ENCODE measurements around the gene ACLY.

The ACLY gene

DNA sequence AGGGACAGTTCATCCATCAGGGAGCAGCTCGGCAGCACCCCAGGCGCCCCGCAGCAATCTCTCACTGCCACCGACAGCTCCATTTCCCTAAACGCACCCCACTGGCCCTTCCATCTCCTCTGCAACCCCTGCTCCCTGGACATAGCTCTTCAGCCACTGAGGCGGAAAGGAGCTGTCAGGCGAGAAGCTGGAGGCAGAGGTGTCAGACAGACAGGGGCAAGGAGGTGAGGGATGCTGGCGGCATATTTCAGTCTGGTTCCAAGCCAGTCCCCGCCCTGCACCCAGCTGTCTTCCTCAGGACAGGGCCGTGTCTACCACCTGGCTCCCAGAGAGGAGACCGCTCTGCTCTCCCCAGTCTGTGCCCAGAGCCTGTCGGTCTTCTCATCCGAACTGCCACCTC is 9.7 kb downstream of the ACLY start:
- FAIRE-seq: no peak
- DNase-seq (ENCODE audit: insufficient read length, low spot score): no peak
- TF ChIP-seq, protein P1, sequence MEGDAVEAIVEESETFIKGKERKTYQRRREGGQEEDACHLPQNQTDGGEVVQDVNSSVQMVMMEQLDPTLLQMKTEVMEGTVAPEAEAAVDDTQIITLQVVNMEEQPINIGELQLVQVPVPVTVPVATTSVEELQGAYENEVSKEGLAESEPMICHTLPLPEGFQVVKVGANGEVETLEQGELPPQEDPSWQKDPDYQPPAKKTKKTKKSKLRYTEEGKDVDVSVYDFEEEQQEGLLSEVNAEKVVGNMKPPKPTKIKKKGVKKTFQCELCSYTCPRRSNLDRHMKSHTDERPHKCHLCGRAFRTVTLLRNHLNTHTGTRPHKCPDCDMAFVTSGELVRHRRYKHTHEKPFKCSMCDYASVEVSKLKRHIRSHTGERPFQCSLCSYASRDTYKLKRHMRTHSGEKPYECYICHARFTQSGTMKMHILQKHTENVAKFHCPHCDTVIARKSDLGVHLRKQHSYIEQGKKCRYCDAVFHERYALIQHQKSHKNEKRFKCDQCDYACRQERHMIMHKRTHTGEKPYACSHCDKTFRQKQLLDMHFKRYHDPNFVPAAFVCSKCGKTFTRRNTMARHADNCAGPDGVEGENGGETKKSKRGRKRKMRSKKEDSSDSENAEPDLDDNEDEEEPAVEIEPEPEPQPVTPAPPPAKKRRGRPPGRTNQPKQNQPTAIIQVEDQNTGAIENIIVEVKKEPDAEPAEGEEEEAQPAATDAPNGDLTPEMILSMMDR (IDR thresholded peaks at IDR 0.05; ENCODE audit: insufficient read depth, missing control alignments): no peak

DNA sequence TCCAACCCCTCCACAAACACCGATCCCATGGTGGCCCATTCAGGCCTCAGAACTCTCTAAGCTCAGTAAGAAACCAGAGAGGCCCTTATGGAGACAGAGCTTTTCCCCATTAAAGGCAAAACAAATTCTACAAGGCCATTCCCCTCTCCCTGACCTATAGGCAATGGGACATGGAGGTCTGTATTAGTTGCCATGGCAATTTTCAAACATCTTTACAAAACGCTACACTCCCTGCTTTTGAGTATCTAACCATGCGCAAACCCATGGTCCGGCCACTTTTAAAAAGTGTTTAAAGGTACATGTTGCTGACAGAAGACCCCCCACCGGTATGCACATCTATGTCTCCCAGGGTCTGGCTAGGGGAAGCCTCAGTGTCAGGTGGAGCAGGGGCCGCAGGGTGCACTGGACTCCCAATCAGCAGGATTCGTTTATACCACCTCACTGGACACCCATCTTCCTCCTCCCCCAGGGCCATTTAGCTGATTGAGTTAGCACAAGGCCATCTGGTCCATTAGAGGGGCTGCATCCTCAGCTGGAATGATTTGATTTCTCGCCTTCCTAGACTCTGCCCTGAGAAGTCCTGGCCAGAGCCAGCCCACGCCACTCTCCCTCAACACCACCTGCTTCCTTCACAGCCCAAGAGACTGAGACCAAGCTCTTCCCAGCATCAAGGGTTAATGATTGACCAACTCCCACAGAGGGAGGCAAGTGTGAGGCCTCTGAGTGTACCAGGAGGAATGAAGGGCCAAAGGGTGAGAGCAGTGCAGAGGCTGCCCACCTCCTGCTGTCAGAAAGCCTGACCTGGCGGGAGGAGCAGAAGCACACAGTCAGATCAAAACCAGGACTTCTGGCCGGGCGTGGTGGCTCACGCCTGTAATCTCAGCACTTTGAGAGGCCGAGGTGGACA is 10.9 kb downstream of the ACLY start:
- TF ChIP-seq, protein P1 (IDR thresholded peaks at IDR 0.05; ENCODE audit: insufficient read depth, missing control alignments): no peak
- no peak for FAIRE-seq
- DNase-seq (ENCODE audit: insufficient read length, low spot score): no peak

DNA sequence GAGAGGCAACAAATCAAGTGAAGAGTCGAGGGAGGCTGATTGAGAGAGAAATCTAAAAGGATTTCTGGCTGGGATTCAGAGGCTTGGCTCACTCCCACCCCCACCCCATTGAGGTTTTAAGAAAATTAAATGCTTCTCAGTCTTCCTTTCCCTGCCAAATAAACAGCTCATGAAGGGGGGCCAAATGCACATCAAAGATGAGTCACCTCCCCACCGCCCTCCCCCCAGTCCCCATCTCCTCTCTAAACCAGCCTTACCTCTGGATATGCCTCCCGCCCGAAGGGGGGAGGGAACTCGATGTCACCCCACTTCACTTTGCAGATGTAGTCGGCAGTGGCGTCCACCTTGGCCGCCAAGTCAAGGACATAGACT is 11.6 kb downstream of the ACLY start:
- no peak for FAIRE-seq
- TF ChIP-seq, protein P1 (IDR thresholded peaks at IDR 0.05; ENCODE audit: insufficient read depth, missing control alignments): no peak
- DNase-seq (ENCODE audit: insufficient read length, low spot score): no peak

DNA sequence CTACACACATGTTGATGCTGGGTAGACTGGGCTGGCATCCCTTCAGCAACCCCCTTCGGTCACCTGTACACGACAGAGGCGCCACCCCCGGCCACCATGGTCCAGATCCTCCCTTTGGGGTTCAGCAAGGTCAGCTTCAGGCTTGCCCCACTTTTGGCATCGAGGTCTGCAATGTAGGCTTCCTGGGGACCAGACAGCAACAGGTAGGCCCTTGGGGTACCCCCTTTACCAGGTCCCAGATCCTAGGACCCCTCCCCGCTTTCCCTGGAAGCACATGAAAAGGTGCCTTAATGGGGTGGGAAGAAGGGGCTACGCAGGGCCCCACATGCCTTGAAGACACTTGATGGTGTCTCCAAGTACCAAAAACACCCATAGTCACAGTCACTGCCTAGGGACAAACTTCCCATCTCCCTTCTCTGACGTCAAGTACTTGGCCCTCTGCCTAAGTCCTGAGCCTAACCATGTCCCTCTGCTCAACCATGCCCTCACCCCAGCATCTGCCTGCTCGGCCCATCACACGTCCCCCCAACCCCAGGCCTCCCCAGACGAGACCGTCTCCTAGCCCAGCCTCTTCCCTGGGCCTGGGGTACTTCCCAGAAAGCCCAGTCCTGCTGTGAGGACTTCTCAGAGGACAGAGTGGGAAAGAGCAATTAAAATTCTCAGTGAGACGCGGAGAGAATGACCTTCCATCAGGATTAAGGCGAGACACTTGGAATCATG is 12.1 kb downstream of the ACLY start:
- FAIRE-seq: no peak

DNA sequence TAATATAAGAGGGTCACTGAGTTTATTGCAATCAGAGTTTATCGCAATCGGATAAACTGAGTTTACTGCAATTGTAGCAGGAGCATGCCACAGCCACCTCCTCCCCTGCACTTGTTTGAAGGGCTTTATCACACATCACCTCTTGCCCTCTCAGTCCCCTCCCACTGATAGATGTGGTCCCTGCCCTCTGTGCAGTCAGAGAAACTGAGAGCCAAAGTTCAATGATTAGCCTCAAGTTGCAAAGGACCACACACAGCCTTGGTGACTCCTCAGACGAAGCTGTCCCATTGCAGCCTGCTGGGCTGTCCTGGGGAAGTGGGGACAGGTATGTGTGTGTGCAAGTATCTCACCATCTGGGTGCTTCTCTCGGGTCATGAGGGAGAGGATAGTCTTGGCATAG is 13.6 kb downstream of the ACLY start:
- TF ChIP-seq, protein P1 (IDR thresholded peaks at IDR 0.05; ENCODE audit: insufficient read depth, missing control alignments): no peak
- no peak for FAIRE-seq

More for the DNA sequence above, 12.1 kb downstream of the ACLY start:
- DNase-seq (ENCODE audit: insufficient read length, low spot score): no peak
- TF ChIP-seq, protein P1 (IDR thresholded peaks at IDR 0.05; ENCODE audit: insufficient read depth, missing control alignments): no peak

DNA sequence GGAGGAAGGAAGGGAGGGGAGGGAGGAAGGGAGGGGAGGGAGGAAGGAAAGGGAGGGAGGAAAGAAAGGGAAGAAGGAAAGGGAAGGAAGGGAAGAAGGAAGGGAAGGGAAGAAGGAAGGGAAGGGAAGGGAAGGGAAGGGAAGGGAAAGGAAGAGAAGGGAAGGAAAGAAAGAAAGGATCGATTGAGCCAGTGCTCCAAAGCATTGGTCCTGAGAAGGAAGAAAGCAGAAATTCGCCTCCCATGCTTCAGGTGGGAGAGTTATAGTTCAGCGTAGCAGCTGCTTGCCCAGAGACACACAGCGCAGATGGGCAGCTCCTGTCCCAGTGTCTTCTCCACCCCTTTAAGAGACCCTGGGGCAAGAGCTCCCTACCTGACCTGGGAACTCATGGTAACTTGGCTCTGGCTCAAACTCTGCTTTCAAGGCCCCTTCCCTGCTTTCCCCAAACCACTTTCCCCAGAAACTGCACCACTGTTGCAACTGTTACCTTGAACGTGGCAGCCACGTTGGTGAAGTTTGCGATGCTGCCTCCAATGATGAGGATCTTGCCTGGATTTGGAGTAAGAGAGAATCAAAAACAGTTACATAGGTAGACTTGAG is 14.4 kb downstream of the ACLY start:
- DNase-seq (ENCODE audit: insufficient read length, low spot score): no peak
- FAIRE-seq: no peak
- TF ChIP-seq, protein P1 (IDR thresholded peaks at IDR 0.05; ENCODE audit: insufficient read depth, missing control alignments): no peak

More for the DNA sequence above, 13.6 kb downstream of the ACLY start:
- no peak for DNase-seq (ENCODE audit: insufficient read length, low spot score)

Measured in D721Med (cell line).